Middle frontal gyrus (tissue), 1 donor: ENCODE measurements around the gene ICOSLG.
"Not testable (repeated sequence)": the region's sequence is repeated elsewhere in the genome, so short reads cannot be mapped to it uniquely, and the experiment has no call there.

Experiments
- DNase-seq: peaks from one replicate; pipeline ENCODE4 v3.0.0-alpha.2; 2015; ENCODE audit warnings: low spot score; ENCODE audit errors: extremely low spot score

The ICOSLG gene

GRCh38 chr21:44240842-44241241, at the start of gene ICOSLG:
Gene ICOSLG, minus strand, starts transcription at chr21:44240943. Its CDS starts 126 bp downstream, at chr21:44240817.
- DNase-seq = not testable (repeated sequence)

GRCh38 chr21:44289381-44290010, 48.8 kb upstream of the ICOSLG start:
- no peak for DNase-seq

GRCh38 chr21:44288251-44289110, 47.7 kb upstream of the ICOSLG start:
- no peak for DNase-seq

- no peak for DNase-seq
These were observed 46.2 kb upstream of the ICOSLG start for GRCh38 chr21:44286716-44287632.

GRCh38 chr21:44286086-44286715, 45.5 kb upstream of the ICOSLG start:
- DNase-seq = no peak

- DNase-seq = no peak
These were observed 44.6 kb upstream of the ICOSLG start, which contains the start of gene AIRE for GRCh38 chr21:44285138-44285992. Gene AIRE, plus strand, starts transcription at chr21:44285876. Its CDS starts 131 bp downstream, at chr21:44286007.

GRCh38 chr21:44283948-44284347, 43.2 kb upstream of the ICOSLG start:
- no peak for DNase-seq

GRCh38 chr21:44283211-44283785, 42.6 kb upstream of the ICOSLG start:
- not testable (repeated sequence) for DNase-seq

GRCh38 chr21:44282370-44282769, 41.6 kb upstream of the ICOSLG start:
- no peak for DNase-seq

- no peak for DNase-seq
These were observed 41.1 kb upstream of the ICOSLG start for GRCh38 chr21:44281801-44282200.

- DNase-seq = no peak
These were observed 38.9 kb upstream of the ICOSLG start for GRCh38 chr21:44279354-44280260.

- DNase-seq = no peak
These were observed 34.3 kb upstream of the ICOSLG start for GRCh38 chr21:44275041-44275440.

- DNase-seq = no peak
These were observed 32.3 kb upstream of the ICOSLG start for GRCh38 chr21:44273046-44273445.

- DNase-seq = no peak
These were observed 31.6 kb upstream of the ICOSLG start for GRCh38 chr21:44272284-44272858.

- no peak for DNase-seq
These were observed 31.0 kb upstream of the ICOSLG start for GRCh38 chr21:44271558-44272283.

- no peak for DNase-seq
These were observed 28.3 kb upstream of the ICOSLG start for GRCh38 chr21:44269090-44269489.

- DNase-seq = no peak
These were observed 27.0 kb upstream of the ICOSLG start for GRCh38 chr21:44267655-44268142.
